DMS153 (cell line): ENCODE data around the gene KCNQ5.

ENCODE experiments used
- DNase-seq: peaks from one replicate; lab custom pipeline; 2025; lab: John Stamatoyannopoulos, UW

KCNQ5 gene

GRCh38 chr6:72741083-72741482 is 119.2 kb downstream of the KCNQ5 start:
- DNase-seq, result no peak

- no peak for DNase-seq
Observed at GRCh38 chr6:72742001-72742673, 120.3 kb downstream of the KCNQ5 start.

GRCh38 chr6:72746276-72746675 is 124.4 kb downstream of the KCNQ5 start:
- DNase-seq, result no peak

- DNase-seq, result no peak
Observed at GRCh38 chr6:72748759-72749158, 126.9 kb downstream of the KCNQ5 start.

- no peak for DNase-seq
Observed at GRCh38 chr6:72755752-72756151, 133.9 kb downstream of the KCNQ5 start.

GRCh38 chr6:72757048-72757447 is 135.2 kb downstream of the KCNQ5 start:
- DNase-seq, result no peak

- no peak for DNase-seq
Observed at GRCh38 chr6:72757926-72758325, 136.1 kb downstream of the KCNQ5 start.

- DNase-seq, result no peak
Observed at GRCh38 chr6:72758901-72759300, 137.0 kb downstream of the KCNQ5 start.

GRCh38 chr6:72760114-72760793 is 138.4 kb downstream of the KCNQ5 start:
- DNase-seq, result no peak

GRCh38 chr6:72761761-72762160 is 139.9 kb downstream of the KCNQ5 start:
- DNase-seq, result no peak

- no peak for DNase-seq
Observed at GRCh38 chr6:72769459-72770125, 147.7 kb downstream of the KCNQ5 start.

- DNase-seq, result no peak
Observed at GRCh38 chr6:72770959-72771358, 149.1 kb downstream of the KCNQ5 start.

GRCh38 chr6:72776456-72776855 is 154.6 kb downstream of the KCNQ5 start:
- no peak for DNase-seq

- no peak for DNase-seq
Observed at GRCh38 chr6:72781624-72782023, 159.8 kb downstream of the KCNQ5 start.

GRCh38 chr6:72783035-72783434 is 161.2 kb downstream of the KCNQ5 start:
- no peak for DNase-seq

GRCh38 chr6:72783666-72784065 is 161.8 kb downstream of the KCNQ5 start:
- DNase-seq, result no peak

GRCh38 chr6:72784071-72784470 is 162.2 kb downstream of the KCNQ5 start:
- no peak for DNase-seq

- DNase-seq, result no peak
Observed at GRCh38 chr6:72784581-72784980, 162.7 kb downstream of the KCNQ5 start.

- DNase-seq, result no peak
Observed at GRCh38 chr6:72787391-72788031, 165.6 kb downstream of the KCNQ5 start.

- no peak for DNase-seq
Observed at GRCh38 chr6:72788188-72788587, 166.3 kb downstream of the KCNQ5 start.

GRCh38 chr6:72789145-72789544 is 167.3 kb downstream of the KCNQ5 start:
- no peak for DNase-seq

- no peak for DNase-seq
Observed at GRCh38 chr6:72792692-72793091, 170.8 kb downstream of the KCNQ5 start.
